ENCODE results near the gene KIF9.
"Not testable (repeated sequence)": the region's sequence is repeated elsewhere in the genome, so short reads cannot be mapped to it uniquely, and the experiment has no call there.

KIF9 gene, protein sequence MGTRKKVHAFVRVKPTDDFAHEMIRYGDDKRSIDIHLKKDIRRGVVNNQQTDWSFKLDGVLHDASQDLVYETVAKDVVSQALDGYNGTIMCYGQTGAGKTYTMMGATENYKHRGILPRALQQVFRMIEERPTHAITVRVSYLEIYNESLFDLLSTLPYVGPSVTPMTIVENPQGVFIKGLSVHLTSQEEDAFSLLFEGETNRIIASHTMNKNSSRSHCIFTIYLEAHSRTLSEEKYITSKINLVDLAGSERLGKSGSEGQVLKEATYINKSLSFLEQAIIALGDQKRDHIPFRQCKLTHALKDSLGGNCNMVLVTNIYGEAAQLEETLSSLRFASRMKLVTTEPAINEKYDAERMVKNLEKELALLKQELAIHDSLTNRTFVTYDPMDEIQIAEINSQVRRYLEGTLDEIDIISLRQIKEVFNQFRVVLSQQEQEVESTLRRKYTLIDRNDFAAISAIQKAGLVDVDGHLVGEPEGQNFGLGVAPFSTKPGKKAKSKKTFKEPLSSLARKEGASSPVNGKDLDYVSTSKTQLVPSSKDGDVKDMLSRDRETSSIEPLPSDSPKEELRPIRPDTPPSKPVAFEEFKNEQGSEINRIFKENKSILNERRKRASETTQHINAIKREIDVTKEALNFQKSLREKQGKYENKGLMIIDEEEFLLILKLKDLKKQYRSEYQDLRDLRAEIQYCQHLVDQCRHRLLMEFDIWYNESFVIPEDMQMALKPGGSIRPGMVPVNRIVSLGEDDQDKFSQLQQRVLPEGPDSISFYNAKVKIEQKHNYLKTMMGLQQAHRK

DNA sequence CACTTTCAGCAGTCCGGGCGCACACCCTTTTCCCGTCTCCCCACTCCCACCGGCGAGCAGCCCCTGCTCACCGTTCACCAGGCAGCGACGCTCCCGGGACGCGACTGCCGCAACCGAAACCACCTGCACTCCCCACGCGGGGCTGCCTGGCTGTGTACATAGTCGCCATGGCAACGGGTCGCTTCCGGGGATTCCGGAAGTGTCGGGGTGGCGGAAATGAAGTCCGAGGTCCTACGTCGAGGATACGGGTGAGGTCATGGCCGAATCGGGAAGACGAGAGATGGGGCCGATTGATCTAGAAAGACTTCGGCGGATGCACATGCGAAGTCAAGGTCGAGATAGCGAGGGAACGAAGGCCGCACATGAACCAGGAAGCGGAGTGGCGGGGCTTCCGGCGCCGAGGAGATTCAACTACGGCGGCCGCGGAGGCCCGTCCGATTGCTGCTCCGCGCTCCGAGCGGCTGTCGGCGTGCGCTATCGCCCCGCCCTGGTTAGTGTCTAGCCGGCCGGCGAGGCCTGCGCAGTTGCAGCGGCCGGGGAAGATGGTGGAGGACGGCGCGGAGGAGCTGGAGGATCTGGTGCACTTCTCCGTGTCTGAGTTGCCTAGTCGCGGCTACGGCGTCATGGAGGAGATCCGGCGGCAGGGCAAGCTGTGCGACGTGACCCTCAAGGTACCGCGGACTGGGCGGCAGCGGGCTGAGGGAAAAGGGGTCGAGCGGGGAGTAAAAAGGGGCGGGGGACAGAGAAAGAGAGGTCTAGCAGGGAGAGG lies at the start of gene KIF9, which contains the start of gene KLHL18:
Gene KIF9, minus strand, starts transcription at position 376 of the 769 bp plus-strand sequence. CDS start 5,425 bp downstream, outside the sequence.
Gene KLHL18, plus strand, starts transcription at position 521 of the 769 bp plus-strand sequence. Its CDS starts 22 bp downstream, at position 543.
- peak; percentile 89 to 92 for DNase-seq (ENCODE audit: low read depth in 2 of 2)

DNA sequence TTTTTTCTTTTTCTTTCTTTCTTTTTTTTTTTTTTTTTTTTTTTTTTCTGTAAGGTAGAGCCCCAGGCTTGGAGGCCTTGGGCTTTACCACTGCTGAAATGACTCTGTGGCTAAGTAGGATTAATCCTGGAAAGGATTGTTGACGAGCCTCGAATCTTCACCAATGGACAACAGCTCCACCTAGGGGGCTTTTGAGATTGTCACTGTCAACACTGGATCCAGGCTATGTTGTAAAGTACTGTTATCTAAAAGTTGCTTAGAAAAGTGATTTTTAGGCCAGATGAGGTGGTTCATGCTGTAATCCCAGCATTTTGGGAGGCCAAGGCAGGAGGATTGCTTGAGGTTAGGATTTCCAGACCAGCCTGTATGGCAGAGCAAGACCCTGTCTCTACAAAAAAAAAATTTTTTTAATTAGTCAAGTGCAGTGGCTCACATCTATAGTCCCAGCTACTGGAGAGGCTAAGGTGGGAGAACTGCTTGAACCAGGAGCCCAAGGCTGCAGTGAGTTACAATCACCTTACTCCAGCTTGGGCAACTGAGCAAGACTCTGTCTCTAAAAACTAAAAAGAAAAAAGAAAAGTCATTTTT lies 41.8 kb upstream of the KIF9 start:
- peak; percentile 8 to 18 for DNase-seq (ENCODE audit: low read depth in 2 of 2)

GRCh38 chr3:47323431-47324277 lies 41.1 kb upstream of the KIF9 start:
- no peak for DNase-seq (ENCODE audit: low read depth in 2 of 2)

GRCh38 chr3:47319956-47320355 lies 37.4 kb upstream of the KIF9 start:
- DNase-seq (ENCODE audit: low read depth in 2 of 2): no peak

GRCh38 chr3:47318916-47319315 lies 36.3 kb upstream of the KIF9 start:
- no peak for DNase-seq (ENCODE audit: low read depth in 2 of 2)

GRCh38 chr3:47316151-47316550 lies 33.6 kb upstream of the KIF9 start:
- DNase-seq (ENCODE audit: low read depth in 2 of 2): not testable (repeated sequence)

GRCh38 chr3:47315069-47315647 lies 32.6 kb upstream of the KIF9 start:
- no peak for DNase-seq (ENCODE audit: low read depth in 2 of 2)

DNA sequence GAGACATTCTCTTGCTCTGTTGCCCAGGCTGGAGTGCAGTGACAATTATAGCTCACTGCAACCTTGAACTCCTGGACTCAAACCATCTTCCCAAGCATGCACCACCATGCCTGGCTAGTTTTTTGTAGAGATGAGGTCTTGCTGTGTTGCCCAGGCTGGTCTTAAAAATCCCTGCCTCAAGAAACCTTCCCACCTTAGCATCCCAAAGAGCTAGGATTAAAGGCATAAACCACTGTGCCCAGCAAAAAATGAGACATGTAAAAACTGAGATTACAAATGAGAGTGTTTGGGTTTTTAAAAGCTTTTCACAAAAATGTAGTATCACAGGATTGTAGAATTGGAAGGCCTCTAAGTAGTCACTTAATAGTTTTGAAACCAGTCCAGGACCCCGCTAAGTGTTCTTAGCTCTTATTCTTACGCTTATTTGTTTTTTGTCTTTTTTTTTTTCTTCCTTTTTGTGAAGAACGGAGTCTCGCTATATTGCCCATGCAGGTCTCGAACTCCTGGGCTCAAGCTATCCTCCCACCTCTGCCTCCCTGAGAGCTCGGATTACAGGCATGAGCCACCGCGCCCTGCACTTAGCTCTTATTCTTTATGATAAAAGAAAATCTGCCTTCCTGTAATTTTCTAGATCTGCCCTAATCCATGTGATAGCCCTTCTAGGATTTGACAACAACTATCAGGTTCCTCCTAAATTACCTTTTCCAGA lies 31.6 kb upstream of the KIF9 start:
- DNase-seq (ENCODE audit: low read depth in 2 of 2): no peak

GRCh38 chr3:47313341-47314055 lies 30.9 kb upstream of the KIF9 start:
- no peak for DNase-seq (ENCODE audit: low read depth in 2 of 2)

GRCh38 chr3:47310391-47310790 lies 27.8 kb upstream of the KIF9 start:
- no peak for DNase-seq (ENCODE audit: low read depth in 2 of 2)

- DNase-seq (ENCODE audit: low read depth in 2 of 2): not testable (repeated sequence)
These were observed 26.6 kb upstream of the KIF9 start for GRCh38 chr3:47309231-47309630.

GRCh38 chr3:47306022-47306421 lies 23.4 kb upstream of the KIF9 start:
- DNase-seq (ENCODE audit: low read depth in 2 of 2): no peak

- DNase-seq (ENCODE audit: low read depth in 2 of 2): no peak
These were observed 18.9 kb upstream of the KIF9 start for GRCh38 chr3:47301456-47301855.

DNA sequence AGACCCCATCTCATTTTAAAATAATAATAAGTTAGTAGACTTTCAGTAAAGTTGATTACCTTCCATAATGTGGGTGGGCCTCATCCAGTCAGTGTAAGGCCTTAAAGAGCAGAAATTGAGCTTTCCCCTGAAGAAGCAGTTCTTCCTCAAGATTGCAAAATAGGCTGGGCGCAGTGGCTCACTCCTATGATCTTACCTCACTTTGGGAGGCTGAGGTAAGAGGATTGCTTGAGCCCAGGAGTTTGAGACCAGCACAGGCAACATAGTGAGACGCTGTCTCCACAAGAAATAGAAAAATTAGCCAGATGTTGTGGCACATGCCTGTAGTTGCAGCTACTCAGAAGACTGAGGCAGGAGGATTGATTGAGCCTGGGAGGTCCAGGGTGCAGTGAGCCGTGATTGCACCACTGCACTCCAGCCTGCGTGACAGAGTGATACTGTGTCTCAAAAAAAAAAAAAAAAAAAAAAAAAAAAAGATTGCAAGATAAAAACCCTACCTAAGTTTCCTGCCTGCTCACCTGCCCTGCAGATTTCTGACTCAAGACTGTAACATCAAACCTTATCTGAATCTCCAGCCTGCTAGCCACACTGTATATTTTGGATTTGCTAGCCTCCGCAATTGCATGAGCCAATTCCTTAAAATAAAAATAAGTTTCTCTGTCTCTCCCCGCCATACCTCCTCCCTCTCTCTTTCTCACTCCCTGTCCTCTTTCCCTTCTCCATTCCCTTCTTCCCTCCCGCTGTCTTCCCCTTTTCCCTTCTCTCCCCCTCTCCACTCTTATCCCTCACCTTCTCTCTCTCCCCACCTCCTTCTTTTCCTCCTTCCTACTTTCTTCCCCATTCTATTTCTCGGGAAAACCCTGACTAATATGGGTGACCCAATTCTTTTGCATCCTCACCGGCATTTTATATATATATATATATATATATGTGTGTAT lies 17.1 kb upstream of the KIF9 start:
- no peak for DNase-seq (ENCODE audit: low read depth in 2 of 2)

DNA sequence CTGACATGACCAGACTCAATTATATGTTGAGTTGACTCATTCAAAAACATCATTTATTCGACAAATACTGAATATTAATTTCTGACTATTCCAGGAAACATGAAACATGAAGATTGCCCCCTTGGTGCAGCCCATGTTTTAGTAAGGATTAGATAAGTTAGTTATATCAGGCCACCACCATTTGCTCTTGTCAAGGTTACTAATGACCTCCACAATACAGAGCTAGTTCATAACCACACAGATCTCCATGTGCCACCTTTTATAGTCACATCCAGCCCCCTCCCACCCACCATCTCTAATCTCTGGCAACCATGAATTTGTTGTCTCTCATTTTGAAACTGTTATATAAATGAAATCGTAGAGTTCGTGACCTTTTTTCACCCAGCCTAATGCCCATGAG lies 15.8 kb upstream of the KIF9 start:
- no peak for DNase-seq (ENCODE audit: low read depth in 2 of 2)

DNA sequence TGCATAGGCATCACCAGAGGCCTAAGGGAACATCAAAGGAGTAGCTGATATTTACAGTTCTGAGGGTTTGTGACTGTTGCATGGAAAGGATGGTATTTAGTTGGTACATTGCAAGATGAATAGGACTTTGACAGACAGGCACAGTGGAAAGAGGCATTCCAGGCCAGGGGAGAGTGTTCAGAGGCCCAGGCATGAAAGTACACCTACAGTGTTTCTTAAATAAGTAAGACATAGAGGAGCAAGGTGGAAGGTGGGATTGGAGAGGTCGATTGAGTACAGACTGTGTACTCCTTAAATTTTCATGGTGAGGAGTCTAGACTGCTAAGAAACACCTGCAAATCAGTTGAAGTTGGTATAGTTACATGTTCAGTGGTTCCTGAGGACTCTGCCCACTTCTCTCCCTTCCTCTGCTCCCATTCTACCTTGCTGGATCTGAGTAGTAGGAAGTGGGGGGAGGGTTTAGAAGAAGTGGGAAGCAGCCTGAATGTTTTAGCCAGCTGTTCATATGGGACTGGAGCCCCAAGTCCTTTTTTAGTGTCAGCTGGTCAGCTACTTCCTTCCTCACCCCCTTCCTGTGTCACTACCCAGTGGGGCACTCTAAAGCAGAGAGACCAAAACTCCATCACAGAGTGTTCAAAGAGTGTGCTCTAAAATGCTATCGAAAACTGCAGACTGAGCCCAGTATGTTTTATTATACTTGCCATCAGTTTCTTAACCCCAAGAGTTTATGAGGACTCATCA lies 14.1 kb upstream of the KIF9 start:
- DNase-seq (ENCODE audit: low read depth in 2 of 2): no peak

DNA sequence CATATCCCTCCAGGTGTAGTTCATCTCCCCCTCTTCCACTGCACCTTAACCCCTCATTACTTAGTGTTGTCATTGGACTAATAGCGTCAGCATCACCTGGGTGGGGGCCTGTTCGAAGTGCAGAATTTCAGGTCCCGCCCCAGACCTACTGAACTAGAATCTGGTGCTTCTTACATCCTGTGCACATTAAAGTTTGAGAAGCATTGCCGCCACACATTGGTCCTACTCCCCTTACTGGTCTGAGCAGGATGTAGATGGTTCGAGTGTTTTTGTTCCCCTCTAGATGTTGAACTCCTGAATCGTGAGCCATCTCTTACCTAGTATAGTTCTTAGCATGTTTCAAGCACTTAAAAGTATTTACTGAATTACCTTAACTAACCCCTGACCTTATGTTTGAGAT lies 13.4 kb upstream of the KIF9 start:
- no peak for DNase-seq (ENCODE audit: low read depth in 2 of 2)
